ENCODE data around the gene PELI1. TPM values are rescaled to one million over a fixed set of nuclear protein-coding genes. Genes with fewer than 3 reads are reported as not detected.

The PELI1 gene
- total RNA-seq, 4 donors from 2014 or later: 21.7 to 56.7 (median 34.3) TPM

- peak; percentile 53 for ATAC-seq (ENCODE audit: low FRiP score)
- no peak for DNase-seq (ENCODE audit: low spot score)
- TF ChIP-seq CTCF (IDR thresholded peaks at IDR 0.05): no peak
These were observed 10.4 kb downstream of the PELI1 start for GRCh38 chr2:64133828-64134227.

GRCh38 chr2:64133354-64133753 is 10.9 kb downstream of the PELI1 start:
- DNase-seq (ENCODE audit: low spot score): no peak
- no peak for ATAC-seq (ENCODE audit: low FRiP score)
- TF ChIP-seq CTCF (IDR thresholded peaks at IDR 0.05): no peak

- ATAC-seq (ENCODE audit: low FRiP score) (no peak), DNase-seq (ENCODE audit: low spot score) (no peak)
- no peak for TF ChIP-seq CTCF (IDR thresholded peaks at IDR 0.05)
These were observed 13.9 kb downstream of the PELI1 start for GRCh38 chr2:64130333-64130732.

GRCh38 chr2:64128943-64129391 is 15.3 kb downstream of the PELI1 start:
- ATAC-seq (ENCODE audit: low FRiP score): no peak
- TF ChIP-seq CTCF (IDR thresholded peaks at IDR 0.05): no peak
- DNase-seq (ENCODE audit: low spot score): no peak

GRCh38 chr2:64128406-64128805 is 15.8 kb downstream of the PELI1 start:
- ATAC-seq (ENCODE audit: low FRiP score): no peak

GRCh38 chr2:64127119-64127518 is 17.1 kb downstream of the PELI1 start:
- DNase-seq (ENCODE audit: low spot score): no peak
- no peak for ATAC-seq (ENCODE audit: low FRiP score)
- no peak for TF ChIP-seq CTCF (IDR thresholded peaks at IDR 0.05)

More at GRCh38 chr2:64128406-64128805, 15.8 kb downstream of the PELI1 start:
- no peak for DNase-seq (ENCODE audit: low spot score)
- TF ChIP-seq CTCF (IDR thresholded peaks at IDR 0.05): no peak

GRCh38 chr2:64126601-64127000 is 17.6 kb downstream of the PELI1 start:
- DNase-seq (ENCODE audit: low spot score): no peak
- no peak for TF ChIP-seq CTCF (IDR thresholded peaks at IDR 0.05)
- no peak for ATAC-seq (ENCODE audit: low FRiP score)

Data from omental fat pad (tissue), 4 donors.